GM19240 (cell line): ENCODE results near the gene FA2H.
A peak's percentile ranks its signal among the peaks of the same experiment; 100 is the strongest.
"Not testable (repeated sequence)": the region's sequence is repeated elsewhere in the genome, so short reads cannot be mapped to it uniquely, and the experiment has no call there.

Experiments used
- DNase-seq: peaks from one replicate; pipeline ENCODE4 v3.0.0; 2011; ENCODE audit warnings: low spot score; ENCODE audit not compliant: insufficient read length

Gene FA2H

GRCh38 chr16:74691093-74691855 lies 83.3 kb downstream of the FA2H start:
- no peak for DNase-seq

DNA sequence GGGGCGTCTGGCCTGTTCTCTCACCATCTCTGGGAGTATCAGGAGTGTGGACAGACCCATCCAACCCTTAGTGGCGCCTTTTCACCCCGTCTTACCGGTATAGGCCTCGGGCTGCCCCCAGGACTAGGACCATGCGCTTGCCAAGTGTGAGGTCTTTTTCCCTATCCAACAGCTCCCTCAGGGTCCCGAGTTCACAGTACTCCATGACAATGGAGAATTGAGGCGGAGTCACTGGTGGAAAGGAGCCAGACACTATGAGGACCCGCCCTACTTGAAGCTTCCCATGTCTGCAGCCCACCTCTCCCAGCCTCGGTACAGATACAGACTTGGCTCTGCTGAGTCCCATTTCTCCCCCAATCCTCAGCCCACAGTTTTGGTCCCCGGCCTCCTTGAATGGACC lies 92.1 kb downstream of the FA2H start:
- DNase-seq = no peak

DNA sequence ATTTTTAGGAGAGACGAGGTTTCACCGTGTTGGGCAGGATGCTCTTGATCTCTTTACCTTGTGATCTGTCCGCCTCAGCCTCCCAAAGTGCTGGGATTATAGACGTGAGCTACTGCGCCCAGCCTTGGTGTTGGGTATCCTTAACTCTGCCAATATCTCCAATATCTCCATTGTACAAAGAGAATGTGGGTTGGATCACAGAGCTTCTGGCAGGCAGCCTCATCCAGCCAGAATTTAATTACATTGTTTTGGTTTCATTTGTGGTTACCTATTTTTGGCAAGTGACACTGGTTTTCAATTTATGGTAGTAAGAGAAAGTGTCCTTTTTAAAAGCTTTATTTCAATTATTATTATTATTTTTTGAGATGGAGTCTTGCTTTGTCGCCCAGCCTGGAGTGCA lies 93.9 kb downstream of the FA2H start:
- no peak for DNase-seq

GRCh38 chr16:74679983-74680382 lies 94.6 kb downstream of the FA2H start:
- DNase-seq = no peak

GRCh38 chr16:74677868-74678267 lies 96.8 kb downstream of the FA2H start:
- DNase-seq = no peak

- DNase-seq = no peak
Measured at GRCh38 chr16:74673876-74674275, 100.7 kb downstream of the FA2H start.

- DNase-seq = not testable (repeated sequence)
Measured at GRCh38 chr16:74668877-74669276, 105.7 kb downstream of the FA2H start.

- DNase-seq = no peak
Measured at GRCh38 chr16:74667255-74667700, 107.3 kb downstream of the FA2H start.

DNA sequence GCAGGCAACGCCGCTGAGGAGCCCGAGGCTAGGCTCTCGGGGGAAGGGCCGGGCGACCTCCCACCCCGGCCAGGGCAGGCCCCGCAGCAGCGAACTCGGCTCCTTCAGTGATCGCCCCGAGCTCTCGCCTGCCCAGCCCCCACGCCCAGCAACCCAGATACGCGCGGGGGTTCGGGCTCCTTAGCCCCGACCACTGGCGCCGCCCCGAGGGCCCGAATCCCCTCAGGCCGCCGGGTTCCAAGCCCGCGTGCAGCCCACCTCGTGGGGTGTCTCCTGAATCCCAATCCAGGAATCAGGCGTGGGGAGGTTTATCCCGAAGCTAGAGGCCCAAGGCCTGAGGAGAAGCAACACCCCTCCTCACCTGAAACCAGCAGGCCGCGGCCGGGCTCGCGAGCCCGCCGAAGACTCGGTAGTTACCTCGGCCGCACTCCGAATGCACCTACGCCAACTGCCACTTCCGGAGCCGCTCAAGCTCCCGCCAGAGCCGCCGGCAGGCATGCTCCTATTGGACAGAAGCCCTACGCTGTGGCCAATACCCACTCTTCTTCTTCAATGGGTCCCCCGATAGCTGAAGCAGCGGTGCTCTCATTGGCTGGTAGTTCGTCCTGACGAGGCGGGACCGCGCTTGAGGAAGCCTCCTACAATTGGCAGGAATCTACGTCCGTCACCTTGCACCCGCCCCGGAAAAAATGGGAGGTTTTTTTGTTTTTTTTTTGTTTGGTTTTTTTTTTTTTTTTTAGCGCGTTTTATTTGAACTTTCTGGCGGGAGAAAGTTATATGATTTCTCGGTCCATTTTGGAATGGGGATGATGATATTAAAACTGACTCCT lies 108.0 kb downstream of the FA2H start, which contains the start of gene RFWD3:
Gene RFWD3 (minus strand): TSS at position 453 of the 830 bp plus-strand sequence. CDS start 5,428 bp downstream, outside the sequence.
- peak; percentile 92 for DNase-seq

DNA sequence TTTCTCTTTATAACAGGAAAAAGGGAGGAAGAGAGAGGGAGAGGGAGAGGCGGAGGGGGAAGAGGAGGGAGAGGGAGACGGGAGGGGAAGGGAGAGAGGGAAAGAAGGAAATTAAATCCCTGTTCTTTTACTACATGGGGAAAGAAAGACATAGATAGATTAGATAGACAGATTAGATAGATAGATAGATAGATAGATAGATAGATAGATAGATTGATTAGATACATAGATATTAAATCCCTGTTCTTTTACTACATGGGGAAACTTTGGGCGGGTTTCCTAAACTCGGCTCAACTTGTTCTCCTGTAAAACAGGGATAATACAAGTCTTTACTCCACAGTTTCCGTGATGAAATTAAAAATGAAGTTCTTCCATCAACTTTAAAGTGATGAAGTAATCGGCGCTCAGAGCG lies 108.6 kb downstream of the FA2H start:
- DNase-seq = no peak
